Measurements from ENCODE around the gene CATSPERZ.

CATSPERZ gene

DNA sequence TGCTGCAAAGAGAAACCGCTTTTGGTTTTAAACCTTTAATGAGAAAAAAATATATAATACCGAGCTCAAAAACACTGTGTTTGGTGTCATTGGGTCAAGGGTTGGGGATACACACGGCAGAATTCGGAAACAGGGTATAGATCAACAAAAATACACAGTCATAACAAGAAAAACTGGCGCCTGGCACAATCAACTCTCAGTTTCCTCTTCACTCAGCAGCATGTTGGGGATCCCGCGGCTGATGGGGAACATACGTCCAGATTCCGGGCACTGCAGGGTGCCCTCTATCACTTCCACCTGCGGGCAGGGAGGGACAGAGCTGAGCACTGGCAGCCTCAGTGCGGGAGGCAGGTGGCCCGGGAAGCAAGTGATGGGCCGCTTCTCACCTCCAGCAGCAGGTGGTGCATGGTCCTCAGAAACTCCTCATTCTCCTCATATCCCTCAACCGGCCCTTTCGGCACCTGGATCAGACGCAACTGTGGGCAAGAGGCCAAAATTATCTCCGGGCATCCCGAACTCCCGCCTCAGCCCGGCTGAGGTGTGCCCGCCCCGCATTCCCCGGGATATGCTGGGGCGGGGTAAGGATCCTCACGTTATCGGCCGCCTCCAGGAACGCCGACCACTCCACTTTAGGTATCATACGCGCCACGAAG, 16.6 kb downstream of the CATSPERZ start:
- Histone ChIP-seq H2BK120ac (ENCODE audit: low read depth, low read length) (no peak overlapping the region), H3K27me3 (ENCODE audit: control insufficient read depth in 3 of 3, insufficient read depth in 3 of 3, low read depth in 1 of 3, low read length in 3 of 3) (no peaks in the 10 kb centered on the region), H4K91ac (ENCODE audit: low read depth, low read length, poor library complexity) (peak overlapping the region; percentile 53), H3K9me3 (replicated peaks in 1 of 2; ENCODE audit: control insufficient read depth in 2 of 2, insufficient read depth in 1 of 2, low read depth in 1 of 2, low read length in 2 of 2) (peaks cover 0 to 2% of the 10 kb centered on the region in 2 donors), H3K18ac (ENCODE audit: low read length) (peak overlapping the region; percentile 95), H3K4me2 (ENCODE audit: insufficient read depth, low read length, poor library complexity, severe bottlenecking) (peak overlapping the region; percentile 92), H2BK5ac (ENCODE audit: low read length) (peak overlapping the region; percentile 61), H3K9ac (ENCODE audit: low read depth, low read length, poor library complexity) (peak overlapping the region; percentile 97), H3K4me1 (ENCODE audit: control insufficient read depth in 2 of 2, insufficient read depth in 1 of 2, low read depth in 1 of 2, low read length in 2 of 2) (peaks cover 5 to 11% of the 10 kb centered on the region in 2 donors), H3K4me3 (ENCODE audit: low read length in 2 of 2) (peak overlapping the region; percentile 72 to 95), H2BK15ac (ENCODE audit: low read length) (peak overlapping the region; percentile 62), H3K79me1 (ENCODE audit: low read depth, low read length) (peaks cover 25% of the 10 kb centered on the region), H3K4ac (ENCODE audit: low read length) (no peak overlapping the region), H3K36me3 (replicated peaks in 1 of 2; ENCODE audit: control insufficient read depth in 2 of 2, insufficient read depth in 2 of 2, low read length in 2 of 2) (peaks cover 18 to 33% of the 10 kb centered on the region in 2 donors), H3K14ac (ENCODE audit: low read length) (peak overlapping the region; percentile 75), H3K27ac (replicated peaks; ENCODE audit: low read length) (peak overlapping the region; percentile 72), H4K8ac (ENCODE audit: low read depth, low read length) (no peak overlapping the region), H2BK12ac (ENCODE audit: low read length) (no peak overlapping the region), H2AK5ac (ENCODE audit: low read depth, low read length) (peak overlapping the region; percentile 91), H3K23ac (ENCODE audit: low read depth, low read length, poor library complexity) (peak overlapping the region; percentile 96), H2AFZ (ENCODE audit: low read length) (peak overlapping the region; percentile 77)
- DNase-seq (ENCODE audit: low spot score), result no peak
- WGBS, 2 donors (ENCODE audit: extremely low coverage in 2 of 2, insufficient read length in 2 of 2, insufficient replicate concordance in 1 of 2), result no CpG with 5 or more reads among the region's 32 CpGs

DNA sequence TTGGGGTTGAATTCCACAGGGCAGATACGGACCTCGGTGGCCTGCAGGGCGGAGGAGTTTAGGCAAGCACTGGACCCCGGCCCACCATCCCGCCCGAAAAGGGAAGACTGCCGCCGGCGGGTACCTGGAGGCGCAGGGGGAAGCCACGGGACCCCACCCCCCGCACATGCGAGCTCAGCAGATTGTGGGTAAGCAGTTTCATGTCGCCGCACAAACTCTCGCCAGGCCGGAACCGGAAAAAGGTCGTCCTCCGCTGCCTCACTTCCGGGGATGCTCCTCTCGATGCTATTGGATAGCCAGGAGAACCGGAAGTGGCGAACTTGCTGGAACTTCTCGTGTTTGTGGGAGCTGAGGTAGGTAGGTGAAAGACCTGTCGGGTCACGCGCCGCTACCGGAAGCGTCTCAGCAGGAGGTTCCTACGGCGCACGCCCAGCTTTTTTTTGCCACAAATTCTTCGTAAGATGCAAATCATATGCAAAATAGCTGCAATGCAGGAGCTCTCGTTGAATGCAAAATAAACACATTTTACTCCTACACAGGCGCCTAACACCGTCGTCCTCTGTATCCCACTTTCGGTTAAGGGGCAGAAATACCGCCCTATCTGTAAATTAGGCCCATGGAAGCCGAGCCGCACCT, 17.3 kb downstream of the CATSPERZ start, which contains the start of gene TRMT112:
TRMT112 (minus strand) TSS at position 235 of the 636 bp plus-strand sequence; CDS start at position 202, 33 bp downstream.
- H3K27ac ChIP-seq (replicated peaks; ENCODE audit: low read length), result peak within 1 kb of the TSS; percentile 95
- H3K27me3 ChIP-seq (ENCODE audit: control insufficient read depth in 3 of 3, insufficient read depth in 3 of 3, low read depth in 1 of 3, low read length in 3 of 3), result no peaks in the 10 kb centered on the region
- peaks cover 25% of the 10 kb centered on the region for H3K79me1 ChIP-seq (ENCODE audit: low read depth, low read length)
- H4K91ac ChIP-seq (ENCODE audit: low read depth, low read length, poor library complexity), result peak within 1 kb of the TSS; percentile 53
- H3K18ac ChIP-seq (ENCODE audit: low read length), result peak within 1 kb of the TSS; percentile 97
- peaks cover 0 to 2% of the 10 kb centered on the region in 2 donors for H3K9me3 ChIP-seq (replicated peaks in 1 of 2; ENCODE audit: control insufficient read depth in 2 of 2, insufficient read depth in 1 of 2, low read depth in 1 of 2, low read length in 2 of 2)
- peak within 1 kb of the TSS; percentile 77 for H2AFZ ChIP-seq (ENCODE audit: low read length)
- peak within 1 kb of the TSS; percentile 75 for H2BK15ac ChIP-seq (ENCODE audit: low read length)
- H3K4me3 ChIP-seq (ENCODE audit: low read length in 2 of 2), result peak within 1 kb of the TSS; percentile 72 to 95
- H3K4me1 ChIP-seq (ENCODE audit: control insufficient read depth in 2 of 2, insufficient read depth in 1 of 2, low read depth in 1 of 2, low read length in 2 of 2), result peaks cover 5 to 12% of the 10 kb centered on the region in 2 donors
- DNase-seq (ENCODE audit: low spot score), result peak; percentile 91
- WGBS, 2 donors (ENCODE audit: extremely low coverage in 2 of 2, insufficient read length in 2 of 2, insufficient replicate concordance in 1 of 2), result no CpG with 5 or more reads among the region's 43 CpGs
- no peak within 1 kb of the TSS for H2BK12ac ChIP-seq (ENCODE audit: low read length)
- H3K4ac ChIP-seq (ENCODE audit: low read length), result peak within 1 kb of the TSS; percentile 66
- peak within 1 kb of the TSS; percentile 31 for H2BK120ac ChIP-seq (ENCODE audit: low read depth, low read length)
- H2BK5ac ChIP-seq (ENCODE audit: low read length), result peak within 1 kb of the TSS; percentile 98
- H3K36me3 ChIP-seq (replicated peaks in 1 of 2; ENCODE audit: control insufficient read depth in 2 of 2, insufficient read depth in 2 of 2, low read length in 2 of 2), result peaks cover 18 to 38% of the 10 kb centered on the region in 2 donors
- peak within 1 kb of the TSS; percentile 94 for H2AK5ac ChIP-seq (ENCODE audit: low read depth, low read length)
- H3K23ac ChIP-seq (ENCODE audit: low read depth, low read length, poor library complexity), result peak within 1 kb of the TSS; percentile 98
- peak within 1 kb of the TSS; percentile 92 for H3K4me2 ChIP-seq (ENCODE audit: insufficient read depth, low read length, poor library complexity, severe bottlenecking)
- peak within 1 kb of the TSS; percentile 75 for H3K14ac ChIP-seq (ENCODE audit: low read length)
- H3K9ac ChIP-seq (ENCODE audit: low read depth, low read length, poor library complexity), result peak within 1 kb of the TSS; percentile 97
- H4K8ac ChIP-seq (ENCODE audit: low read depth, low read length), result peak within 1 kb of the TSS; percentile 92

DNA sequence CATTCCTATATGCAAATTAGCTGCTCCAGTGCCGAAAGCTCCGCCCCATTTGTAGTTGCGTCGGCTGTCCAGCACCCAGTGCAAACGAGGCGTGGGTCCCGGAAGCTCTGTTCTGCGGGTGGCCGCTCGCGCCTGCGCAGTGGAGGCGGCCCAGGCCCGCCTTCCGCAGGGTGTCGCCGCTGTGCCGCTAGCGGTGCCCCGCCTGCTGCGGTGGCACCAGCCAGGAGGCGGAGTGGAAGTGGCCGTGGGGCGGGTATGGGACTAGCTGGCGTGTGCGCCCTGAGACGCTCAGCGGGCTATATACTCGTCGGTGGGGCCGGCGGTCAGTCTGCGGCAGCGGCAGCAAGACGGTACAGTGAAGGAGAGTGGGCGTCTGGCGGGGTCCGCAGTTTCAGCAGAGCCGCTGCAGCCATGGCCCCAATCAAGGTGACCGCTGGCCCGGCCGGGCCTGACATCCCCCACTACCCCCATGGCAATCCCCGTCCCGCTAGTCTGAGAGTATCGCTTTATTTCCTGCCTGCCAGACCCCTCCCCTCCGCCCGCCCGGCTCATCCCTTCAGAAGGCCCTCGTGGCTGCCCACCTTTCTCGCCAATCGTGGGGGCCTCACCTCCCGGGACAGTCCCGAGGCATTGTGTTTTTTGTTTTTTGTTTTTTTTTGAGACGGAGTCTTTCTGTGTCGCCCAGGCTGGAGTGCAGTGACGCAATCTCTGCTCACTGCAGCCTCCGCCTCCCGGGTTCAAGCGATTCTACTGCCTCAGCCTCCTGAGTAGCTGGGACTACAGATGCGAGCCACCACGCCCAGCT, 18.0 kb downstream of the CATSPERZ start, which contains the start of gene PRDX5:
PRDX5 (plus strand) TSS at position 161 of the 805 bp plus-strand sequence; CDS start at position 256, 95 bp downstream.
- Histone ChIP-seq H3K27ac (replicated peaks; ENCODE audit: low read length) (peak within 1 kb of the TSS; percentile 95), H2AFZ (ENCODE audit: low read length) (peak within 1 kb of the TSS; percentile 77), H3K4me1 (ENCODE audit: control insufficient read depth in 2 of 2, insufficient read depth in 1 of 2, low read depth in 1 of 2, low read length in 2 of 2) (peaks cover 9 to 16% of the 10 kb centered on the region in 2 donors), H3K9me3 (replicated peaks in 1 of 2; ENCODE audit: control insufficient read depth in 2 of 2, insufficient read depth in 1 of 2, low read depth in 1 of 2, low read length in 2 of 2) (peaks cover 0 to 2% of the 10 kb centered on the region in 2 donors), H3K4me3 (ENCODE audit: low read length in 2 of 2) (peak within 1 kb of the TSS; percentile 72 to 95), H3K79me1 (ENCODE audit: low read depth, low read length) (peaks cover 23% of the 10 kb centered on the region), H2BK120ac (ENCODE audit: low read depth, low read length) (peak within 1 kb of the TSS; percentile 31), H3K27me3 (ENCODE audit: control insufficient read depth in 3 of 3, insufficient read depth in 3 of 3, low read depth in 1 of 3, low read length in 3 of 3) (no peaks in the 10 kb centered on the region), H2AK5ac (ENCODE audit: low read depth, low read length) (peak within 1 kb of the TSS; percentile 94), H3K36me3 (replicated peaks in 1 of 2; ENCODE audit: control insufficient read depth in 2 of 2, insufficient read depth in 2 of 2, low read length in 2 of 2) (peaks cover 18 to 43% of the 10 kb centered on the region in 2 donors), H3K23ac (ENCODE audit: low read depth, low read length, poor library complexity) (peak within 1 kb of the TSS; percentile 98), H2BK12ac (ENCODE audit: low read length) (no peak within 1 kb of the TSS), H4K8ac (ENCODE audit: low read depth, low read length) (peak within 1 kb of the TSS; percentile 92), H3K9ac (ENCODE audit: low read depth, low read length, poor library complexity) (peak within 1 kb of the TSS; percentile 97), H2BK15ac (ENCODE audit: low read length) (peak within 1 kb of the TSS; percentile 75), H3K4me2 (ENCODE audit: insufficient read depth, low read length, poor library complexity, severe bottlenecking) (peak within 1 kb of the TSS; percentile 92), H3K4ac (ENCODE audit: low read length) (peak within 1 kb of the TSS; percentile 66), H4K91ac (ENCODE audit: low read depth, low read length, poor library complexity) (peak within 1 kb of the TSS; percentile 53), H3K18ac (ENCODE audit: low read length) (peak within 1 kb of the TSS; percentile 97), H2BK5ac (ENCODE audit: low read length) (peak within 1 kb of the TSS; percentile 98), H3K14ac (ENCODE audit: low read length) (peak within 1 kb of the TSS; percentile 75)
- DNase-seq (ENCODE audit: low spot score), result peak; percentile 95
- WGBS, 2 donors (ENCODE audit: extremely low coverage in 2 of 2, insufficient read length in 2 of 2, insufficient replicate concordance in 1 of 2), result no CpG with 5 or more reads among the region's 61 CpGs

All from neuronal stem cell (in vitro differentiated cells).